B cell (primary cell): ENCODE measurements around the gene TBCCD1. TPM values are rescaled to one million over a fixed set of nuclear protein-coding genes. Genes with fewer than 3 reads are reported as not detected.

Experiments used
- ATAC-seq: fragments of 200-7000 bp; cut with Tn5 transposase; one replicate; pipeline ENCODE4 v1.10.0; 2021; ENCODE audit warnings: low read depth, mild to moderate bottlenecking, moderate number of reproducible peaks, moderate library complexity
- CTCF ChIA-PET: fragments of 350-600 bp; sonication (Branson Sonifier 250); formaldehyde crosslinking; loops from one replicate; lab custom pipeline; 2021; ENCODE audit warnings: antibody characterized with exemption, inconsistent platforms; lab: Charles Lee
- POLR2A ChIA-PET: fragments of 350-600 bp; sonication (Branson Sonifier 250); formaldehyde crosslinking; loops from one replicate; lab custom pipeline; 2021; ENCODE audit warnings: antibody characterized with exemption; lab: Charles Lee
- DNase-seq: peaks from one replicate; pipeline ENCODE4 v3.0.0; 2013
- H2AFZ ChIP-seq: 2 replicates; pipeline ENCODE4 v1.6.1; 2012; ENCODE audit warnings: mild to moderate bottlenecking, low read depth, low read length; ENCODE audit not compliant: insufficient read depth, poor library complexity, severe bottlenecking
- H3K27ac ChIP-seq, 2 donors: 1 replicate in 1 of 2; 2 replicates in 1 of 2; pipeline ENCODE4 v1.5.1; 2012 to 2013; ENCODE audit warnings: low read length in 2 of 2, mild to moderate bottlenecking in 2 of 2, moderate library complexity in 1 of 2
- H3K27me3 ChIP-seq, 4 experiments: fragments of 200-600 bp in 1 of 4; sonication (generic) in 1 of 4; replicated peaks in 1 of 4; 1 replicate in 2 of 4; 2 replicates in 2 of 4; pipeline versions ENCODE4 v1.6.1 to v1.7.0; 2013 to 2016; ENCODE audit warnings: low read length in 3 of 4, mild to moderate bottlenecking in 2 of 4, mixed read lengths in 1 of 4, moderate library complexity in 1 of 4; ENCODE audit not compliant: insufficient read depth in 4 of 4, control insufficient read depth in 3 of 4; ENCODE audit errors: control extremely low read depth in 1 of 4
- H3K36me3 ChIP-seq, 2 experiments: replicated peaks in 1 of 2; 1 replicate in 1 of 2; 2 replicates in 1 of 2; pipeline versions ENCODE4 v1.6.1 to v1.7.1; 2013; ENCODE audit warnings: low read length in 1 of 2; ENCODE audit not compliant: insufficient read depth in 2 of 2, control insufficient read depth in 1 of 2; ENCODE audit errors: control extremely low read depth in 1 of 2, extremely low read depth in 1 of 2
- H3K4me1 ChIP-seq, 2 donors: fragments of 200-600 bp in 1 of 2; sonication (generic) in 1 of 2; 1 replicate in 1 of 2; 2 replicates in 1 of 2; pipeline versions ENCODE4 v1.5.1 to v1.6.1; 2013 to 2017; ENCODE audit warnings: low read length in 2 of 2; ENCODE audit not compliant: control insufficient read depth in 2 of 2, insufficient read depth in 2 of 2
- H3K4me2 ChIP-seq: replicated peaks from 2 replicates; pipeline ENCODE3; 2012; ENCODE audit warnings: mild to moderate bottlenecking, low read depth, low read length; ENCODE audit not compliant: poor library complexity, severe bottlenecking
- H3K4me3 ChIP-seq, 5 experiments: fragments of 200-600 bp in 1 of 5; sonication (generic) in 1 of 5; 1 replicate in 3 of 5; 2 replicates in 2 of 5; pipeline versions ENCODE4 v1.5.1 to v1.7.0; 2011 to 2016; ENCODE audit warnings: low read length in 4 of 5, mild to moderate bottlenecking in 4 of 5, low read depth in 2 of 5, control low read depth in 1 of 5, moderate library complexity in 1 of 5; ENCODE audit not compliant: insufficient read depth in 1 of 5; ENCODE audit errors: control extremely low read depth in 1 of 5, extremely low read depth in 1 of 5
- H3K79me2 ChIP-seq: fragments of 200-600 bp; sonication (generic); one replicate; pipeline ENCODE4 v1.6.0; 2016; ENCODE audit warnings: low read length; ENCODE audit not compliant: control insufficient read depth, insufficient read depth
- H3K9ac ChIP-seq: fragments of 200-600 bp; sonication (generic); 2 replicates; pipeline ENCODE4 v1.6.1; 2017; ENCODE audit warnings: mild to moderate bottlenecking, low read length, moderate library complexity
- H3K9me3 ChIP-seq, 3 donors: one replicate each; pipeline versions ENCODE4 v1.6.1 to v1.7.1; 2013; ENCODE audit warnings: low read length in 2 of 3; ENCODE audit not compliant: control insufficient read depth in 2 of 3, insufficient read depth in 1 of 3; ENCODE audit errors: control extremely low read depth in 1 of 3
- H4K20me1 ChIP-seq: 2 replicates; pipeline ENCODE4 v1.6.0; 2012; ENCODE audit warnings: mild to moderate bottlenecking, low read length; ENCODE audit not compliant: insufficient read depth, control insufficient read depth, poor library complexity, severe bottlenecking
- H3K27ac Mint-ChIP-seq: one replicate; pipeline ENCODE4 v1.8.0; 2021; ENCODE audit warnings: mixed read lengths
- H3K27me3 Mint-ChIP-seq: one replicate; pipeline ENCODE4 v1.8.0; 2021; ENCODE audit warnings: mixed read lengths
- H3K4me1 Mint-ChIP-seq: one replicate; pipeline ENCODE4 v1.8.0; 2021; ENCODE audit warnings: mixed read lengths
- H3K4me3 Mint-ChIP-seq: one replicate; pipeline ENCODE4 v1.8.0; 2021; ENCODE audit warnings: mixed read lengths
- H3K9me3 Mint-ChIP-seq: one replicate; pipeline ENCODE4 v1.8.0; 2022; ENCODE audit warnings: mixed read lengths; ENCODE audit not compliant: insufficient read depth
- EZH2 ChIP-seq: IDR thresholded peaks from 2 replicates; pipeline ENCODE4 v1.6.1; 2012; ENCODE audit warnings: borderline replicate concordance, low read depth, mild to moderate bottlenecking, moderate library complexity, low read length; ENCODE audit not compliant: insufficient read depth, poor library complexity, severe bottlenecking
- WGBS: methylation state at CpG from one replicate; pipeline ENCODE4 v1.1.5; 2013; ENCODE audit warnings: missing lambda C conversion rate; ENCODE audit not compliant: insufficient coverage; 5-methylcytosine and 5-hydroxymethylcytosine counted together
- intact Hi-C: fragments of 100-400 bp; cut with micrococcal nuclease; formaldehyde crosslinking; loops from one replicate; pipeline ENCODE4 v1.10.0; 2022
- polyA plus RNA-seq: library from polyadenylated mRNA; depleted of rRNA; stranded (reverse); fragments of >200 nt; gene quantifications from 2 replicates; pipeline ENCODE4 v1.2.3, GENCODE V29; 2012
- total RNA-seq, 2 donors: library from RNA; stranded (reverse); fragments of 120-200 nt in 1 of 2; gene quantifications; 1 replicate in 1 of 2; 2 replicates in 1 of 2; pipeline versions ENCODE4 v1.2.3 to v1.2.4, GENCODE V29; 2013 to 2022
- TF ChIP-seq, protein P1 (sequence below): fragments of 200-600 bp; IDR thresholded peaks from one replicate; pipeline ENCODE4 v1.8.0; 2022; ENCODE audit warnings: antibody characterized with exemption, mild to moderate bottlenecking

The TBCCD1 gene
- total and polyA plus RNA-seq, 2 donors (not counting 1 experiment from before 2014, with no cell fraction given), result 15.9 to 17.3 TPM

DNA sequence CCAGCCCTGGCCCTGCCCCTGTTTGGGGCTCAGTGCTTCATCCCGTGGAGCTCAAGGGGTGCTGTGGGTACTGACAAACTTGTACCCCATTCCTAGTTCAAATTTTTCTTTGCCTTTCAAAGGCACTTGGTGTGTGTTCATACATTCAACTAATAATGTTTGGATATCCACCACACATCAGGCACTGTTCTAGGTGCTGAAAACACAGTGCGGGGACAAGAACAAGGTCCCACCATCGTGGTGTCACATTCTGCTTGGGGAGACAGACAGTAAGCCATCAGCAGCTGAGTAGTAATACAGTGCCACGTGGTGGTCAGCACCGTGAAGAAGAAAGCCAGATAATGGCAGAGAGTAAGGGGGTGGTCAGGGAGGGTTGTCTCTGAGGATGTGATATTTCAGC is 55.4 kb downstream of the TBCCD1 start:
- Histone ChIP-seq H3K4me1 (peaks cover 18 to 25% of the 10 kb centered on the region in 2 donors), H3K4me2 (no peak overlapping the region), H3K36me3 (no peaks in the 10 kb centered on the region), H3K79me2 (no peaks in the 10 kb centered on the region), H3K9ac (no peak overlapping the region), H3K4me3 (no peak overlapping the region), H2AFZ (no peak overlapping the region), H3K27ac (no peak overlapping the region), H4K20me1 (no peaks in the 10 kb centered on the region), H3K27me3 (peaks cover 0 to 16% (median 2%) of the 10 kb centered on the region in 4 experiments), H3K9me3 (peaks cover 0 to 4% (median 0%) of the 10 kb centered on the region in 3 donors)
- 69% methylated on average over 4 of the region's 5 CpGs for WGBS
- Mint-ChIP-seq H3K4me1 (peaks cover 45% of the 10 kb centered on the region), H3K9me3 (peaks cover 2% of the 10 kb centered on the region), H3K27me3 (peaks cover 3% of the 10 kb centered on the region), H3K27ac (no peak overlapping the region), H3K4me3 (no peak overlapping the region)
- TF ChIP-seq, protein P1, sequence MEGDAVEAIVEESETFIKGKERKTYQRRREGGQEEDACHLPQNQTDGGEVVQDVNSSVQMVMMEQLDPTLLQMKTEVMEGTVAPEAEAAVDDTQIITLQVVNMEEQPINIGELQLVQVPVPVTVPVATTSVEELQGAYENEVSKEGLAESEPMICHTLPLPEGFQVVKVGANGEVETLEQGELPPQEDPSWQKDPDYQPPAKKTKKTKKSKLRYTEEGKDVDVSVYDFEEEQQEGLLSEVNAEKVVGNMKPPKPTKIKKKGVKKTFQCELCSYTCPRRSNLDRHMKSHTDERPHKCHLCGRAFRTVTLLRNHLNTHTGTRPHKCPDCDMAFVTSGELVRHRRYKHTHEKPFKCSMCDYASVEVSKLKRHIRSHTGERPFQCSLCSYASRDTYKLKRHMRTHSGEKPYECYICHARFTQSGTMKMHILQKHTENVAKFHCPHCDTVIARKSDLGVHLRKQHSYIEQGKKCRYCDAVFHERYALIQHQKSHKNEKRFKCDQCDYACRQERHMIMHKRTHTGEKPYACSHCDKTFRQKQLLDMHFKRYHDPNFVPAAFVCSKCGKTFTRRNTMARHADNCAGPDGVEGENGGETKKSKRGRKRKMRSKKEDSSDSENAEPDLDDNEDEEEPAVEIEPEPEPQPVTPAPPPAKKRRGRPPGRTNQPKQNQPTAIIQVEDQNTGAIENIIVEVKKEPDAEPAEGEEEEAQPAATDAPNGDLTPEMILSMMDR, result no peak
- no peak for TF ChIP-seq EZH2
- DNase-seq, result no peak
- POLR2A ChIA-PET, result no interaction called here
- no peak for ATAC-seq
- intact Hi-C loops, result no loop called here
- CTCF ChIA-PET, result interaction anchor here (1.6 to 2.5 kb wide), 3 partner anchors 23 to 252 kb away, joined by 5 to 14 read pairs (median 9); no protein-coding TSS in a partner anchor

DNA sequence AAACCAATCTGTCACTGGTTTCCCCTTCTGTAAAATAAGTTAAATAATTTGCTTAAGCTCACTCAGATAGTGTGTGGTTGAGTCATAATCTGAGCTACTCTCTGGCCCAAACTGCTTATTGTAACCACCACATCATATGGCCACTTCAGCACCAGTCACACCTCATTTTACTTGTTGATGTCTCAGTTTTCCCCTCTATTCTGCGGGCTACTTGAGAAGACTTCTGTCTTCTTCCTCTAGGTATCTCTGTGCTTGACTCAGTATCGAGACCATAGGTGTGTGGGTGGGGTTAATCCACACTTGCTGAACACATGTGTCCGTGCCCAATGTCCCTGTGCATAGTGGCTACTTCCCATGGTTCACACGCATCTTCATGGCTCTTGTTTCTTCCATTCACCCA is 55.9 kb downstream of the TBCCD1 start:
- intact Hi-C loops, result no loop called here
- peaks cover 0 to 16% (median 2%) of the 10 kb centered on the region in 4 experiments for H3K27me3 ChIP-seq
- no peak for ATAC-seq
- no peak for DNase-seq
- H3K4me1 Mint-ChIP-seq, result peaks cover 43% of the 10 kb centered on the region
- CTCF ChIA-PET, result interaction anchor here (0.5 to 2.5 kb wide), 5 partner anchors 8 to 312 kb away, joined by 3 to 14 read pairs (median 5); no protein-coding TSS in a partner anchor
- no peak overlapping the region for H3K4me3 Mint-ChIP-seq
- no peaks in the 10 kb centered on the region for H4K20me1 ChIP-seq
- peaks cover 5% of the 10 kb centered on the region for H3K27me3 Mint-ChIP-seq
- no peak overlapping the region for H2AFZ ChIP-seq
- TF ChIP-seq, protein P1, result no peak
- no peak for TF ChIP-seq EZH2
- no peak overlapping the region for H3K27ac ChIP-seq
- H3K4me2 ChIP-seq, result no peak overlapping the region
- H3K36me3 ChIP-seq, result no peaks in the 10 kb centered on the region
- no peaks in the 10 kb centered on the region for H3K9me3 Mint-ChIP-seq
- H3K79me2 ChIP-seq, result no peaks in the 10 kb centered on the region
- H3K4me3 ChIP-seq, result no peak overlapping the region
- no peaks in the 10 kb centered on the region for H3K9me3 ChIP-seq
- peaks cover 18 to 25% of the 10 kb centered on the region in 2 donors for H3K4me1 ChIP-seq
- no peak overlapping the region for H3K27ac Mint-ChIP-seq
- H3K9ac ChIP-seq, result no peak overlapping the region
- POLR2A ChIA-PET, result interaction anchor here (1.4 kb wide), 1 partner anchor 29 kb away, joined by 3 read pairs; no protein-coding TSS in a partner anchor
- 100% methylated on average over 1 of the region's 4 CpGs for WGBS
